Measurements from ENCODE around the gene TSPEAR. TPM values are rescaled to one million over a fixed set of nuclear protein-coding genes. Genes with fewer than 3 reads are reported as not detected.

TSPEAR gene
- total RNA-seq, 1 donor from 2014 or later: 0.13 TPM

- DNase-seq (ENCODE audit: low read depth in 2 of 2): no peak
Observed at GRCh38 chr21:44453120-44453519, 258.3 kb downstream of the TSPEAR start.

GRCh38 chr21:44450999-44451398, 260.4 kb downstream of the TSPEAR start:
- no peak for DNase-seq (ENCODE audit: low read depth in 2 of 2)

- no peak for DNase-seq (ENCODE audit: low read depth in 2 of 2)
Observed at GRCh38 chr21:44450402-44450801, 261.0 kb downstream of the TSPEAR start.

- no peak for DNase-seq (ENCODE audit: low read depth in 2 of 2)
Observed at GRCh38 chr21:44449473-44450363, 261.7 kb downstream of the TSPEAR start.

- DNase-seq (ENCODE audit: low read depth in 2 of 2): no peak
Observed at GRCh38 chr21:44448651-44449131, 262.7 kb downstream of the TSPEAR start.

Other genes with a start within 250 kb of the TSPEAR start
- not detected in 2 replicates for gene KRTAP10-1, start 171.4 kb downstream of the TSPEAR start, total RNA-seq
- not detected in 2 replicates for gene KRTAP10-2, start 160.1 kb downstream of the TSPEAR start, total RNA-seq
- gene KRTAP10-3, start 152.8 kb downstream of the TSPEAR start, total RNA-seq: not detected in 2 replicates
- gene KRTAP10-4, start 137.8 kb downstream of the TSPEAR start, total RNA-seq: not detected in 2 replicates
- not detected in 2 replicates for gene KRTAP10-5, start 131.0 kb downstream of the TSPEAR start, total RNA-seq
- not detected in 2 replicates for gene KRTAP10-6, start 119.1 kb downstream of the TSPEAR start, total RNA-seq
- gene KRTAP10-7, start 111.0 kb downstream of the TSPEAR start, total RNA-seq: not detected in 2 replicates
- not detected in 2 replicates for gene KRTAP10-8, start 99.5 kb downstream of the TSPEAR start, total RNA-seq
- not detected in 2 replicates for gene KRTAP10-9, start 84.5 kb downstream of the TSPEAR start, total RNA-seq
- gene KRTAP10-10, start 74.2 kb downstream of the TSPEAR start, total RNA-seq: not detected in 2 replicates
- gene KRTAP10-11, start 65.2 kb downstream of the TSPEAR start, total RNA-seq: not detected in 2 replicates
- not detected in 2 replicates for gene KRTAP12-4, start 56.9 kb downstream of the TSPEAR start, total RNA-seq
- not detected in 2 replicates for gene KRTAP12-3, start 53.6 kb downstream of the TSPEAR start, total RNA-seq
- gene KRTAP12-2, start 44.6 kb downstream of the TSPEAR start, total RNA-seq: not detected in 2 replicates
- gene KRTAP12-1, start 29.4 kb downstream of the TSPEAR start, total RNA-seq: not detected in 2 replicates
- gene KRTAP10-12, start 14.4 kb downstream of the TSPEAR start, total RNA-seq: not detected in 2 replicates
- gene UBE2G2, start 90.2 kb upstream of the TSPEAR start, total RNA-seq: 65.0 and 106 TPM in 2 replicates
- gene SUMO3, start 106.5 kb upstream of the TSPEAR start, total RNA-seq: 72.7 and 86.4 TPM in 2 replicates
- gene PTTG1IP, start 162.1 kb upstream of the TSPEAR start, total RNA-seq: 256 and 343 TPM in 2 replicates
- 0.13 and 0.25 TPM in 2 replicates for gene ITGB2, start 209.3 kb upstream of the TSPEAR start, total RNA-seq
- 17.1 and 17.8 TPM in 2 replicates for gene SLX9, start 228.5 kb upstream of the TSPEAR start, total RNA-seq

All from dermis microvascular lymphatic vessel endothelial cell (primary cell).